ENCODE data around the gene TMEM207. TPM values are rescaled to one million over a fixed set of nuclear protein-coding genes. Genes with fewer than 3 reads are reported as not detected.

The TMEM207 gene
- total RNA-seq (not detected), polyA plus RNA-seq (not detected)

DNA sequence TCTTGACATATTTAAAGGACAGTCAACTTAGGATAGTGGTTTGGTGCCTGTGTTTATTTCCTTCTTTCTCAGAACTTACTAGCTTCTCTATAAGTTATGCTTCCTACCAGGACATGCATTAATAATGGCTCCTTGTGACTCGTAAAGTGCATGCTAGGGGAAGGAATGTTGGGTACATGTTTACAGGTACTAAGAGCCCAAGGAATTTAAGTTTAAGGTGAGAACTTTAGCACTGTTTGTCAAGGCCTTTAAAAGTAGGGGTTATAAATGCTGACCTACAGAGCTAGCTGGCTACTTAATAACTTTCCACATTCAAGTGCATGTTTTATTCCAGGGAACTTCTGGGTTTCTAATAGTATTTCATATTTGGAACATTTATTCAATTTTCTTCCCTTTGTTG lies at the start of gene TMEM207:
Gene TMEM207, minus strand, starts transcription at position 101 of the 400 bp plus-strand sequence. Its CDS starts 92 bp downstream, at position 9.
- Mint-ChIP-seq H3K9me3 (no peaks in the 10 kb centered on the region), H3K27ac (no peak within 1 kb of the TSS), H3K4me3 (no peak within 1 kb of the TSS), H3K27me3 (no peaks in the 10 kb centered on the region), H3K4me1 (peaks cover 10 to 17% (median 13%) of the 10 kb centered on the region in 4 donors), H3K36me3 (no peaks in the 10 kb centered on the region)
- POLR2A ChIA-PET (ENCODE audit: partially characterized antibody), result no interaction called here
- intact Hi-C loops (cut with micrococcal nuclease), result no loop called here
- no peak within 1 kb of the TSS for H3K4me3 ChIP-seq (ENCODE audit: low read length in 2 of 2)
- no peaks in the 10 kb centered on the region for H3K9me3 ChIP-seq (ENCODE audit: control insufficient read depth in 1 of 2, low read length in 2 of 2)
- no peaks in the 10 kb centered on the region for H3K36me3 ChIP-seq (ENCODE audit: insufficient read depth, low read length)
- CTCF ChIA-PET (ENCODE audit: partially characterized antibody), result no interaction called here
- no peak within 1 kb of the TSS for H3K27ac ChIP-seq (ENCODE audit: low read depth, low read length)
- DNase-seq, result no peak
- no peaks in the 10 kb centered on the region for H3K27me3 ChIP-seq (ENCODE audit: insufficient read depth, low read length)
- peaks cover 18% of the 10 kb centered on the region for H3K4me1 ChIP-seq (ENCODE audit: insufficient read depth, low read length)

DNA sequence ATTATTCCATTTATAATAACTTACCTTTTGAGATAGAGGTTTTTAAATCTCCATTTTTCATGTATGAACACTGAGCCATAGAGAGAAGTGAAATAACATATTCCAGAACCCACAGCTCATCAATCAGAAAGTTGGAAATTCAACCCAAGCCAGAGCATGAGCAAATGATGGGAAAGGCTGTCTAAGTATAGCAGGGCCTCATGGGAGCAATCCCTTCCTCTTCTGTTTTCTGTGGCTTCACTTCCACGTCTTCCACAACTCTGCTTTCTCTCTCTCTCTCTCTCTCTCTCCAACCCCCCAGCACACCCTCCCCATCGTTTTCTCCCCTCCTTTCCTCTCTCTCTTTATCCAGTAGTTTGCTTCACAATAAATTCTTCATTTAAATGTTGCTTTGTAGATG lies 49.4 kb upstream of the TMEM207 start:
- DNase-seq, result no peak
- Histone ChIP-seq H3K27ac (ENCODE audit: low read depth, low read length) (no peak overlapping the region), H3K9me3 (ENCODE audit: control insufficient read depth in 1 of 2, low read length in 2 of 2) (no peaks in the 10 kb centered on the region), H3K4me1 (ENCODE audit: insufficient read depth, low read length) (no peaks in the 10 kb centered on the region), H3K36me3 (ENCODE audit: insufficient read depth, low read length) (no peaks in the 10 kb centered on the region), H3K4me3 (ENCODE audit: low read length in 2 of 2) (no peak overlapping the region), H3K27me3 (ENCODE audit: insufficient read depth, low read length) (no peaks in the 10 kb centered on the region)
- Mint-ChIP-seq H3K9me3 (peaks cover 0 to 4% (median 0%) of the 10 kb centered on the region in 8 donors), H3K4me1 (no peaks in the 10 kb centered on the region), H3K36me3 (no peaks in the 10 kb centered on the region), H3K27ac (no peak overlapping the region), H3K27me3 (peaks cover 19 to 20% of the 10 kb centered on the region in 2 donors), H3K4me3 (no peak overlapping the region)
- ChIA-PET CTCF (ENCODE audit: partially characterized antibody) (interaction anchor here (0.7 to 1.5 kb wide), 2 partner anchors 12 to 59 kb away, joined by 3 to 4 read pairs; no protein-coding TSS in a partner anchor), POLR2A (ENCODE audit: partially characterized antibody) (no interaction called here)
- intact Hi-C loops (cut with micrococcal nuclease), result no loop called here

DNA sequence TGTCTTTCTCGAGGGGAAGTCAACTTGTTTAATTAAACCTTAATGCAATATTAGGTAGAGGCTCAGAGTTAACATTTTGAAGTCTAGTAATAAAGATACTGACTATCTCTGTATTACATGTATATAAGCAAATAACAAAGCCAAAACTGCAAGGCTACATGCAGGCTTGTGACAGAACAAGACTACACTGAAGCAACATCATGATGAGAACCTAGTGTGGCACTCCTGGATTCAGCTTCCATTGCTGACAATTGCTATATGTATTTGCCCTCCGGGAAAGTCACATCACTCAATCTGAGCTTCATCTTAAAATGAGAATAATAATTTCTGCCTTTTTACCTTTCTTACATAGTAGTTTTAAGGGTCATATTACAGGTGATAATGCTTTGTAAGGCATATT lies 48.6 kb upstream of the TMEM207 start:
- H3K9me3 ChIP-seq (ENCODE audit: control insufficient read depth in 1 of 2, low read length in 2 of 2), result no peaks in the 10 kb centered on the region
- no peak overlapping the region for H3K4me3 ChIP-seq (ENCODE audit: low read length in 2 of 2)
- ChIA-PET POLR2A (ENCODE audit: partially characterized antibody) (no interaction called here), CTCF (ENCODE audit: partially characterized antibody) (interaction anchor here (0.7 to 1.5 kb wide), 2 partner anchors 11 to 60 kb away, joined by 3 to 4 read pairs; no protein-coding TSS in a partner anchor)
- no peak overlapping the region for H3K27ac ChIP-seq (ENCODE audit: low read depth, low read length)
- no peaks in the 10 kb centered on the region for H3K36me3 Mint-ChIP-seq
- H3K4me3 Mint-ChIP-seq, result no peak overlapping the region
- peaks cover 0 to 4% (median 0%) of the 10 kb centered on the region in 8 donors for H3K9me3 Mint-ChIP-seq
- H3K36me3 ChIP-seq (ENCODE audit: insufficient read depth, low read length), result no peaks in the 10 kb centered on the region
- intact Hi-C loops (cut with micrococcal nuclease), result no loop called here
- H3K27ac Mint-ChIP-seq, result no peak overlapping the region
- no peak for DNase-seq
- no peaks in the 10 kb centered on the region for H3K27me3 ChIP-seq (ENCODE audit: insufficient read depth, low read length)
- H3K4me1 Mint-ChIP-seq, result no peaks in the 10 kb centered on the region
- H3K27me3 Mint-ChIP-seq, result peaks cover 23 to 24% of the 10 kb centered on the region in 2 donors
- no peaks in the 10 kb centered on the region for H3K4me1 ChIP-seq (ENCODE audit: insufficient read depth, low read length)

DNA sequence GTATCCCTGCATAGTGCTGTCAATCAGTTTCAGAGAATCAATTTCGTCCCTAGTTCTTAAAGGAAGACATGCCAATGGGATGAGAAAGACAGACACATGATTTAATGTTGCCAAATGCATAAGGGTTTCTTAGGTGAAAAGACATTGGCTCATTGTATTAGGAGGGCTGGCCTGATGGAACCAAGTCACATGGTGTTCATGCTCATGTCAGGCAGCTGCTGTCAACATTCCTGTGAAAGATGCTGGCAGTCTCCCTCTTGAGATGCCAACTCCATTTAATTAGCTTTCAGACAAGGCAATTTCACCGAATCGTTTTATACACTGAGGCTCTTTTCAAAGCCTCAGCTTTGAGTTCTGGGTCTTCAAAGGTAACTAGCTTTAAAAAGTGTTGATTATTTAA lies 48.1 kb upstream of the TMEM207 start:
- intact Hi-C loops (cut with micrococcal nuclease), result no loop called here
- no peaks in the 10 kb centered on the region for H3K36me3 ChIP-seq (ENCODE audit: insufficient read depth, low read length)
- Mint-ChIP-seq H3K36me3 (no peaks in the 10 kb centered on the region), H3K9me3 (peaks cover 0 to 4% (median 0%) of the 10 kb centered on the region in 8 donors), H3K27me3 (peaks cover 24 to 26% of the 10 kb centered on the region in 2 donors), H3K4me1 (no peaks in the 10 kb centered on the region), H3K4me3 (no peak overlapping the region), H3K27ac (no peak overlapping the region)
- DNase-seq, result no peak
- no peak overlapping the region for H3K27ac ChIP-seq (ENCODE audit: low read depth, low read length)
- no peaks in the 10 kb centered on the region for H3K9me3 ChIP-seq (ENCODE audit: control insufficient read depth in 1 of 2, low read length in 2 of 2)
- POLR2A ChIA-PET (ENCODE audit: partially characterized antibody), result no interaction called here
- H3K27me3 ChIP-seq (ENCODE audit: insufficient read depth, low read length), result no peaks in the 10 kb centered on the region
- no peak overlapping the region for H3K4me3 ChIP-seq (ENCODE audit: low read length in 2 of 2)
- H3K4me1 ChIP-seq (ENCODE audit: insufficient read depth, low read length), result no peaks in the 10 kb centered on the region
- CTCF ChIA-PET (ENCODE audit: partially characterized antibody), result interaction anchor here (1.5 kb wide), 1 partner anchor 10 kb away, joined by 4 read pairs; no protein-coding TSS in a partner anchor

DNA sequence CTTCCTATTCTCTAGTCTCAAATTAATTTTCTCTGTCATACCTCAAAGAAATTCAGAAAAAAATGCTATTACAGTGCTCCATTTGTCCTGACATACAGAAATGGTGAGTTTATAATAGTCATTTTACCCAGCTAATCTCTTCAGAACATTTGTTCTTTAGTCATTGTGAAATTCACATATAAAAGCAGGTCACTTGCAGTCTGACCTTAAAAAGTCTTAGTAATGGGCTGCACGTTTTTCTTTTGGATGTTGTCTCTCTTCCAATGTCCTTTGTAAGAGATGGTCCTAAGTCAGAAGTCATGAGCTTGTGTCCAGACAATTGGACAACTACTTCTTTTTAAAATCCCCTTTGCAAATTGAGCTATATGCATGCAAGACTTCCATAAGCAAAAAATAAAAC lies 47.2 kb upstream of the TMEM207 start:
- no peaks in the 10 kb centered on the region for H3K27me3 ChIP-seq (ENCODE audit: insufficient read depth, low read length)
- Mint-ChIP-seq H3K9me3 (peaks cover 0 to 4% (median 0%) of the 10 kb centered on the region in 8 donors), H3K27me3 (peaks cover 19 to 25% of the 10 kb centered on the region in 2 donors), H3K4me1 (no peaks in the 10 kb centered on the region), H3K27ac (no peak overlapping the region), H3K36me3 (no peaks in the 10 kb centered on the region), H3K4me3 (no peak overlapping the region)
- no peak overlapping the region for H3K4me3 ChIP-seq (ENCODE audit: low read length in 2 of 2)
- DNase-seq, result no peak
- POLR2A ChIA-PET (ENCODE audit: partially characterized antibody), result no interaction called here
- H3K36me3 ChIP-seq (ENCODE audit: insufficient read depth, low read length), result no peaks in the 10 kb centered on the region
- no peak overlapping the region for H3K27ac ChIP-seq (ENCODE audit: low read depth, low read length)
- no peaks in the 10 kb centered on the region for H3K9me3 ChIP-seq (ENCODE audit: control insufficient read depth in 1 of 2, low read length in 2 of 2)
- CTCF ChIA-PET (ENCODE audit: partially characterized antibody), result no interaction called here
- H3K4me1 ChIP-seq (ENCODE audit: insufficient read depth, low read length), result no peaks in the 10 kb centered on the region
- intact Hi-C loops (cut with micrococcal nuclease), result no loop called here

DNA sequence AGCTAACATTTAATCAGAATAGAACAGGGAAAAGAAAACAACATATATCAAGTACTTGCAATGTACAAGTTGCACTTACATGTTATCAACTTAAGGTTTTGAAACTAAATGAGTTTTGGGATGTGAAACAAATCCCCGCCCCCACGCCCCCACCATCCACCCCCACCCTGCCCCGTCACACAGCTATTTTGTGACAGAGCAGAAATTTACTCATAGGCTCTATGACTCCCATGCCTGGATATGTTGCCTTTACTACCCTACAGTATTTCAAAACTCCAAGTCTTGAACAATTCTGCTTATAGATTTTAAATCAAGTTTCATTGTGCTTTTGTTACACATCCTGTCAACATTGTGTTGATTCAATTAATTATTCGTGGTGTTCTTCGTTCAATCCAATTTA lies 46.1 kb upstream of the TMEM207 start:
- no peak overlapping the region for H3K27ac ChIP-seq (ENCODE audit: low read depth, low read length)
- POLR2A ChIA-PET (ENCODE audit: partially characterized antibody), result no interaction called here
- no peak overlapping the region for H3K4me3 ChIP-seq (ENCODE audit: low read length in 2 of 2)
- H3K27me3 Mint-ChIP-seq, result peaks cover 22 to 25% of the 10 kb centered on the region in 2 donors
- no peak for DNase-seq
- no peaks in the 10 kb centered on the region for H3K9me3 ChIP-seq (ENCODE audit: control insufficient read depth in 1 of 2, low read length in 2 of 2)
- intact Hi-C loops (cut with micrococcal nuclease), result no loop called here
- H3K4me3 Mint-ChIP-seq, result no peak overlapping the region
- H3K27ac Mint-ChIP-seq, result no peak overlapping the region
- H3K27me3 ChIP-seq (ENCODE audit: insufficient read depth, low read length), result no peaks in the 10 kb centered on the region
- no peaks in the 10 kb centered on the region for H3K36me3 Mint-ChIP-seq
- H3K36me3 ChIP-seq (ENCODE audit: insufficient read depth, low read length), result no peaks in the 10 kb centered on the region
- peaks cover 0 to 2% (median 0%) of the 10 kb centered on the region in 4 donors for H3K4me1 Mint-ChIP-seq
- CTCF ChIA-PET (ENCODE audit: partially characterized antibody), result no interaction called here
- no peaks in the 10 kb centered on the region for H3K4me1 ChIP-seq (ENCODE audit: insufficient read depth, low read length)
- H3K9me3 Mint-ChIP-seq, result peaks cover 0 to 3% (median 0%) of the 10 kb centered on the region in 8 donors

DNA sequence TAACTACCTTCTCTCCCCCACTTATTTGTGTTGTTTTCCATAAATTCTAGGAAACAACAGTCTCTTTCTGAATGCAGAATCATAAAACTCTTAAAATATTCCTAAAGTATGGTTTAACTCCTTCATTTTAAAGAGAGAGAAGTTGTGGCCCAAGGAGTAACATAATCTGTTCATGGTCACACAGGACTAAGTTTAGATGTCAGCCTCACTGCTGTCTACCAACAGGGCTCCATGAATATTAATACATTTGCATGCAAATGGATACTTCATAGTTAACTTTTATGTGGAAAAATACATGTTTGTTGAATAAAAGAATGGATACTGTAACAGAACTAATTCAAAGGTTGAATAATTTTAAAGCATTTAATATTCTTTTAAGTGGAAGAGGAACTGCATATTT lies 45.7 kb upstream of the TMEM207 start:
- no peak for DNase-seq

DNA sequence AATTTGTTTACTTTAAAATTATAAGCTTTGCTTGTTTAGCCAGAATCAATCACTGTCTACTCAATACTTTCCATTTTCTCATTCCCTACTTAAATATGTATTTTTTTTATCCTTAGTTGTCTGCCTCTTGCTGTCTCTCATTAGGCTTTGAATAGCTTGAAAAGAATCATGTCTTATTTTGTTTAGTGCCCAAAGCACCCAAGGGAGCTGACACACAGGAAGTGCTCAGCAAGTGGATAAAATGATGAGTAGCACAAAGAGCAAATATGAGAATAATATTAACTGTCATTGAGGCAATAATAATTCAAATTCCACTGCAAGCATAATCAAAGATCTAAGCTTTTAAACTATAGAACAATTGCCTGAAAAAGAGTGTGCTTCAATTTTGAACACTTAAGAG lies 45.2 kb upstream of the TMEM207 start:
- CTCF ChIA-PET (ENCODE audit: partially characterized antibody), result no interaction called here
- intact Hi-C loops (cut with micrococcal nuclease), result no loop called here
- POLR2A ChIA-PET (ENCODE audit: partially characterized antibody), result no interaction called here

More for the DNA sequence above, 45.7 kb upstream of the TMEM207 start:
- H3K9me3 ChIP-seq (ENCODE audit: control insufficient read depth in 1 of 2, low read length in 2 of 2), result no peaks in the 10 kb centered on the region
- POLR2A ChIA-PET (ENCODE audit: partially characterized antibody), result no interaction called here
- H3K4me3 ChIP-seq (ENCODE audit: low read length in 2 of 2), result no peak overlapping the region
- Mint-ChIP-seq H3K9me3 (no peaks in the 10 kb centered on the region), H3K27ac (no peak overlapping the region), H3K27me3 (peaks cover 19 to 22% of the 10 kb centered on the region in 2 donors), H3K4me1 (peaks cover 0 to 2% (median 0%) of the 10 kb centered on the region in 4 donors), H3K4me3 (no peak overlapping the region), H3K36me3 (no peaks in the 10 kb centered on the region)
- no peaks in the 10 kb centered on the region for H3K4me1 ChIP-seq (ENCODE audit: insufficient read depth, low read length)
- CTCF ChIA-PET (ENCODE audit: partially characterized antibody), result no interaction called here
- no peaks in the 10 kb centered on the region for H3K27me3 ChIP-seq (ENCODE audit: insufficient read depth, low read length)
- intact Hi-C loops (cut with micrococcal nuclease), result no loop called here
- H3K27ac ChIP-seq (ENCODE audit: low read depth, low read length), result no peak overlapping the region
- H3K36me3 ChIP-seq (ENCODE audit: insufficient read depth, low read length), result no peaks in the 10 kb centered on the region

More for the DNA sequence above, 45.2 kb upstream of the TMEM207 start:
- no peak overlapping the region for H3K4me3 ChIP-seq (ENCODE audit: low read length in 2 of 2)
- Mint-ChIP-seq H3K4me3 (no peak overlapping the region), H3K4me1 (peaks cover 0 to 2% (median 0%) of the 10 kb centered on the region in 4 donors), H3K36me3 (no peaks in the 10 kb centered on the region), H3K27ac (no peak overlapping the region), H3K27me3 (peaks cover 21 to 22% of the 10 kb centered on the region in 2 donors), H3K9me3 (no peaks in the 10 kb centered on the region)
- no peaks in the 10 kb centered on the region for H3K36me3 ChIP-seq (ENCODE audit: insufficient read depth, low read length)
- H3K4me1 ChIP-seq (ENCODE audit: insufficient read depth, low read length), result no peaks in the 10 kb centered on the region
- H3K9me3 ChIP-seq (ENCODE audit: control insufficient read depth in 1 of 2, low read length in 2 of 2), result no peaks in the 10 kb centered on the region
- no peak overlapping the region for H3K27ac ChIP-seq (ENCODE audit: low read depth, low read length)
- H3K27me3 ChIP-seq (ENCODE audit: insufficient read depth, low read length), result no peaks in the 10 kb centered on the region
- no peak for DNase-seq
